ENCODE measurements around the gene TNPO3.
A peak's percentile ranks its signal among the peaks of the same experiment; 100 is the strongest.
"Not testable (repeated sequence)": the region's sequence is repeated elsewhere in the genome, so short reads cannot be mapped to it uniquely, and the experiment has no call there.

Gene TNPO3

DNA sequence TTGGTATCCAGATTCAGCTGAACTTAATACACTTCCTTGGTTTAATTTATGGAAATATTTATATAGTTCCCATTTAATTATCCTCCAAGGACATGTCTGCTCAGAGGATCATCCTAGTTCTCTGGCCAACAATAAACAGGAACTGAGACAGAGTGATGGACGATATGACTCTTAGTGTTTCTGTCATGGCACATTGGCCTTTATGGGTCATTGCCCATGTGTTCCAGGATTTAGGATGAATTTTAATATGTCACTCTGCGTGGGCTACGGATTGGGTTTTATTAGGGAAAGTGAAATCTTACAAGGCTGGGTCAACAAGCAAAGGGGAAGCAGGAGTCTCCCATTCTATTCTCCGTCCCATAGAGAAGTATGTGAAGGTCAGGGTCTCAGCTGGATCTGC lies 18.8 kb upstream of the TNPO3 start:
- H3K4me3 ChIP-seq (replicated peaks; ENCODE audit: low read depth, low read length), result no peak overlapping the region
- TF ChIP-seq, protein P1, sequence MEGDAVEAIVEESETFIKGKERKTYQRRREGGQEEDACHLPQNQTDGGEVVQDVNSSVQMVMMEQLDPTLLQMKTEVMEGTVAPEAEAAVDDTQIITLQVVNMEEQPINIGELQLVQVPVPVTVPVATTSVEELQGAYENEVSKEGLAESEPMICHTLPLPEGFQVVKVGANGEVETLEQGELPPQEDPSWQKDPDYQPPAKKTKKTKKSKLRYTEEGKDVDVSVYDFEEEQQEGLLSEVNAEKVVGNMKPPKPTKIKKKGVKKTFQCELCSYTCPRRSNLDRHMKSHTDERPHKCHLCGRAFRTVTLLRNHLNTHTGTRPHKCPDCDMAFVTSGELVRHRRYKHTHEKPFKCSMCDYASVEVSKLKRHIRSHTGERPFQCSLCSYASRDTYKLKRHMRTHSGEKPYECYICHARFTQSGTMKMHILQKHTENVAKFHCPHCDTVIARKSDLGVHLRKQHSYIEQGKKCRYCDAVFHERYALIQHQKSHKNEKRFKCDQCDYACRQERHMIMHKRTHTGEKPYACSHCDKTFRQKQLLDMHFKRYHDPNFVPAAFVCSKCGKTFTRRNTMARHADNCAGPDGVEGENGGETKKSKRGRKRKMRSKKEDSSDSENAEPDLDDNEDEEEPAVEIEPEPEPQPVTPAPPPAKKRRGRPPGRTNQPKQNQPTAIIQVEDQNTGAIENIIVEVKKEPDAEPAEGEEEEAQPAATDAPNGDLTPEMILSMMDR (IDR thresholded peaks at IDR 0.05; ENCODE audit: low read depth, low read length, missing control alignments), result no peak
- DNase-seq (ENCODE audit: extremely low read depth, low read depth), result no peak

DNA sequence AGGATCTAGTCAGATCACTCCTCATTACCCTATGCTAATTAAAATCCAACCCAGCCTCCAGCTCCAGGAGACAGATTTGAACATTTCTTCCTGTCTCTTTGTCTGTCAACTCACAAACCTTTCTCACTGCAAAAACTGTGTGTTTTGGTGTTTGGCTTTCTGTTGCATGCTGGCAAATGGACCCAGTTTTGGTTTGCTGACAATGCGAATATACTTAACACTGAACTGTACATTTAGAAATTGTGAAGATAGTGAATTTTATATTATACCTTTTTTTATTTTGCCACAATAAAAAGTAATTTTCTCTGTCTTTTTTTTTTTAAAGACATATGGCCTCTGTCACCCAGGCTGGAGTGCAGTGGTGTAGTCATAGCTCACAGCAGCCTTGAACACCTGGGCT lies 18.3 kb upstream of the TNPO3 start:
- TF ChIP-seq, protein P1 (IDR thresholded peaks at IDR 0.05; ENCODE audit: low read depth, low read length, missing control alignments), result no peak
- H3K4me3 ChIP-seq (replicated peaks; ENCODE audit: low read depth, low read length), result no peak overlapping the region
- no peak for DNase-seq (ENCODE audit: extremely low read depth, low read depth)

DNA sequence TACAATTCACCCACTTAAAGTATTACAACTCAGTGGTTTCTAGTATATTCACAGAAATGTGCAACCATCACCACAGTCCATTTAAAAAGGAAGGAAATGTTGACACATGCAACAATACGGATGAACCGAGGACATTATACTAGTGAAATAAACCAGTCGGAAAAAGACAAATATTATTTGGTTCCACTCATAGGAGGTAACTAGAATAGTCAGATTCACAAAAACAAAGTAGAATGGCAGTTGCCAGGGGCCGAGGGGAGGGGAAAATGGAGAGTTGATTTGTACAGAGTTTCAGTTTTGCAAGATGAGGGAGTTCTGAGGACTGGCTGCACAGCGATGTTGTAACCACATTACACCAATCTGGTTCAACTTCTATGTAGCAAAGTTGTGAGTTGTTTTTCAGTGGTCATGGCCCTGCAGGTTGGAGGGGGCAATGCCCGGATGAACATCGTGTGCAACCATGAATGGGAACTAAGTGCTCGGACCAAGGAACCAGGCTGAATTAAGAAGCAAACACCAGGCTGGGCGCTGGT lies 17.6 kb upstream of the TNPO3 start:
- H3K4me3 ChIP-seq (replicated peaks; ENCODE audit: low read depth, low read length), result no peak overlapping the region
- DNase-seq (ENCODE audit: extremely low read depth, low read depth), result no peak
- TF ChIP-seq, protein P1 (IDR thresholded peaks at IDR 0.05; ENCODE audit: low read depth, low read length, missing control alignments), result no peak

DNA sequence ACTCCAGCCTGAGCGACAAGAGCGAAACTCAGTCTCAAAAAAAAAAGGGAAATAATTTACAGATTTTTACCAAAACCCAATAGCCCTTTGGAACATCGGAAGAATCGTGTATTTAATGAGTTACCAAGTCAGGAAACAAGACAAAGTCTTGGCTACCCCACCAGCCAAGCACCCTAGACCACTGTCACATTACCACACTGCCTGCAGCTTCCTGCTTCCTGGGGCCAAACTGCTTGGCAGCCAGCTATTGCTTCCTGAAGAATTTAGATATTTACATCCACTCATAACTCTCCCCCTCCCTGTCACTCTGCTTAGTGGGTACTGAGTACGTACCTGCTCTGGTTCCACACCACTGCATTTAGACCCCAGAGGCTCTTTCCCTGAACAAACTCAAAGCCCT lies 14.1 kb upstream of the TNPO3 start:
- TF ChIP-seq, protein P1 (IDR thresholded peaks at IDR 0.05; ENCODE audit: low read depth, low read length, missing control alignments), result no peak
- no peak overlapping the region for H3K4me3 ChIP-seq (replicated peaks; ENCODE audit: low read depth, low read length)
- DNase-seq (ENCODE audit: extremely low read depth, low read depth), result no peak

DNA sequence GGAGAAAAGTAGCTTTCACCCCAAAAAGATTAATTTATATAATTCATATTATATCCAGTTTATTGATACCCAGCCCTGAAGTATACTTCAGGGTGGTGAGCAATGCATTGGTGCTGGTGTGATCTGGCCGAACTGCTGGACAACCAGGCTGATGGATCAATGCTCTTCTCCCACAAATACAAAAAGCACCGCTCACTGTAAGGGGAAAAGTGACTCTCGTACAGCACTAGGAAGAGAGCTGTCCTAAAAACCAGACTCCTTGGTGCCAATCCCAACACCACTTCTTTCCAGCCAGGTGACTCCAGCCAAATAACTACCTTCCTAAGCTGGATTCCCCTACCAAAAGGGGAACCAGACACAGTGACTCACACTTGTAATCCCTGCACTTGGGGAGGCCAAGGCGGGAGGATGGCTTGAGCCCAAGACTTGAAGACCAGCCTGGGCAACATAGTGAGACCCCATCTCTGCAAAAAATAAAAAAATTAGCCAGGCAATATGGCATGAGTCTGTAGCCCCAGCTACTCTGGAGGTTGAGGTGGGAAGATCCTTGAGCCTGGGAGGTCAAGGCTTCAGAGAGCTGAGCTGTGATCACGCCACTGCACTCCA lies 13.1 kb upstream of the TNPO3 start:
- no peak overlapping the region for H3K4me3 ChIP-seq (replicated peaks; ENCODE audit: low read depth, low read length)
- TF ChIP-seq, protein P1 (IDR thresholded peaks at IDR 0.05; ENCODE audit: low read depth, low read length, missing control alignments), result no peak
- no peak for DNase-seq (ENCODE audit: extremely low read depth, low read depth)

DNA sequence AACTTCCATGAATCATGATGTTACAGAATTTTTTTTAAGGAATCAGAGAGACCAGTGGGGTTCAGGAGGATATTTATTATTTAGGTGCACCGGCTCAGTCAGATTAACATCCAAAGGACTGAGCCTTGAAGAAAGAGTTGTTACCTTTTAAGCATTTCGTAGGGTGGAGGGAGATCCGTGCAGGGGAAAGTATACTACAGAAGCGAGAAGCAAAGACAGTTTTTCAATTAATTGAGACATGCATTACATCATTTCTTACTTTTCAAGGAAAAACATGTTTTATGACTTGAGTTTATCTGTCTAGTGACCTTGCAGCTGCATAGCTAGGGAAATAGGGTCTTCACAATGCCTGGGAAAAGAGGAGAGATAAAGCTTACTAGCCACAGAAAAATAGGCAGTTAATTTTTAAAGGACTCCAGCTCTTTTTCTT lies 12.2 kb upstream of the TNPO3 start:
- not testable (repeated sequence) for H3K4me3 ChIP-seq (replicated peaks; ENCODE audit: low read depth, low read length); DNase-seq (ENCODE audit: extremely low read depth, low read depth)

DNA sequence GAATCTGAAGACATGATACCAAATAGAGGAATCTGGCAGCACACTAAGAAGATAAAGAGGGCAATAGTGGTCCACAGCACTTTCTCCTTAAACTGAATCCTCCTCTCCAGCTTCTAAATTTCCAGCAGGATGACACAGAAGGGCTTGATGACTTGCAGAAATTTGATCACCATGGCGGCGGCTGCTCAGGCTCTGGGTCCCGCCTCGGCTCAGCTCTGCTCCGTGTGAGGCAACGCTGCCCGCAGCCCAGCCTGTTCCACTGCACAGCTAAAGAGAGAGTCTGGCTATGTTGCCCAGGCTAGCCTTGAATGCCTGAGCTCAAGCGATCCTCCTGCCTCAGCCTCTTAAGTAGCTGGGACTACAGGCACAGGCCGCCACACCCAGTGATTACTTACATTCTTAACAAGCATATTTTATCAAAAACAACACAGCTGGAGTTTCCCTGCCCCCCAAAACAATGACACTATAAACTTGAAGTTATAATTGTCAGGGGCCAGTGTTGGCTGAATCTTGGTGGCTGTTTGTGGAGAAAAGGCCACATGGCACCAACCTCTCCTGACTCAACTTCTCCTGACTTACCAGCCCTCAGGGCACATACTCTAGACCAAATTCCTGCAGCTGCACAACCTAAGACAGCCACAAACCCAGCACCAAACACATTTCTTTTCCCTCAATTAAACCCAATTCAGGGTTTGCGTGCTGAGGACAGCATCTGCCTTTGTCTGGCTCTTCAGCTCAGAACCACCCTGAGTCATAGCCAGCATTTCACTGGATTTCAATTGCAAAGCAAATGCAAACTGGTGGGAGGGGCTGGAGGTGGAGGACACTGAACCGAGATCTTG lies 11.6 kb upstream of the TNPO3 start:
- peak; percentile 47 for DNase-seq (ENCODE audit: extremely low read depth, low read depth)
- TF ChIP-seq, protein P1 (IDR thresholded peaks at IDR 0.05; ENCODE audit: low read depth, low read length, missing control alignments), result no peak
- H3K4me3 ChIP-seq (replicated peaks; ENCODE audit: low read depth, low read length), result no peak overlapping the region
